HG03060 (cell line): Measurements from ENCODE around the gene GOLGB1.
"Not testable (repeated sequence)": the region's sequence is repeated elsewhere in the genome, so short reads cannot be mapped to it uniquely, and the experiment has no call there.

Experiments
- ATAC-seq: cut with Tn5 transposase; IDR thresholded peaks from one replicate; pipeline ENCODE4 v1.9.1; 2021; ENCODE audit warnings: low read depth, moderate number of reproducible peaks; ENCODE audit not compliant: unreplicated experiment

The GOLGB1 gene

GRCh38 chr3:121749276-121750086 lies at the start of gene GOLGB1:
GOLGB1 (minus strand) TSS chr3:121749741; CDS start chr3:121730971, 18,770 bp downstream.
- peak; percentile 99 for ATAC-seq

- ATAC-seq = no peak
Measured at GRCh38 chr3:121796970-121797369, 47.4 kb upstream of the GOLGB1 start.

GRCh38 chr3:121794264-121794983 lies 44.9 kb upstream of the GOLGB1 start:
- no peak for ATAC-seq

GRCh38 chr3:121793078-121793477 lies 43.5 kb upstream of the GOLGB1 start:
- peak; percentile 48 for ATAC-seq

- ATAC-seq = no peak
Measured at GRCh38 chr3:121786485-121786884, 36.9 kb upstream of the GOLGB1 start.

GRCh38 chr3:121782784-121783183 lies 33.2 kb upstream of the GOLGB1 start:
- not testable (repeated sequence) for ATAC-seq

GRCh38 chr3:121781611-121782010 lies 32.1 kb upstream of the GOLGB1 start:
- no peak for ATAC-seq

- not testable (repeated sequence) for ATAC-seq
Measured at GRCh38 chr3:121775095-121775494, 25.6 kb upstream of the GOLGB1 start.

- no peak for ATAC-seq
Measured at GRCh38 chr3:121769246-121769645, 19.7 kb upstream of the GOLGB1 start.

- ATAC-seq = no peak
Measured at GRCh38 chr3:121768452-121768851, 18.9 kb upstream of the GOLGB1 start.

GRCh38 chr3:121759541-121760202 lies 10.1 kb upstream of the GOLGB1 start:
- no peak for ATAC-seq

- ATAC-seq = no peak
Measured at GRCh38 chr3:121758727-121759450, 9.3 kb upstream of the GOLGB1 start.

GRCh38 chr3:121757812-121758545 lies 8.4 kb upstream of the GOLGB1 start:
- ATAC-seq = no peak

GRCh38 chr3:121757087-121757811 lies 7.7 kb upstream of the GOLGB1 start:
- ATAC-seq = no peak

- no peak for ATAC-seq
Measured at GRCh38 chr3:121752772-121753171, 3.2 kb upstream of the GOLGB1 start.

- no peak for ATAC-seq
Measured at GRCh38 chr3:121752261-121752660, 2.7 kb upstream of the GOLGB1 start.

GRCh38 chr3:121750087-121750415 lies 510 bp upstream of the GOLGB1 start:
- no peak for ATAC-seq

GRCh38 chr3:121748680-121749275 lies 763 bp downstream of the GOLGB1 start:
- no peak for ATAC-seq

- ATAC-seq = no peak
Measured at GRCh38 chr3:121747976-121748375, 1.6 kb downstream of the GOLGB1 start.
